Retinal pigment epithelial cell (primary cell): ENCODE results near the gene COX17.

Source experiments
- DNase-seq: peaks from one replicate; pipeline ENCODE4 v3.0.0-alpha.2; 2010; ENCODE audit warnings: low read depth
- H3K4me3 ChIP-seq: 2 replicates; pipeline ENCODE4 v1.5.1; 2011; ENCODE audit warnings: mild to moderate bottlenecking, low read length, control low read depth, moderate library complexity
- TF ChIP-seq, protein P1 (sequence below): conservative IDR thresholded peaks from 2 replicates; pipeline ENCODE4 v1.5.1; 2011; ENCODE audit warnings: low read depth, low read length, control low read depth, inconsistent platforms

Gene COX17

GRCh38 chr3:119653876-119654275, 23.3 kb downstream of the COX17 start:
- TF ChIP-seq, protein P1, sequence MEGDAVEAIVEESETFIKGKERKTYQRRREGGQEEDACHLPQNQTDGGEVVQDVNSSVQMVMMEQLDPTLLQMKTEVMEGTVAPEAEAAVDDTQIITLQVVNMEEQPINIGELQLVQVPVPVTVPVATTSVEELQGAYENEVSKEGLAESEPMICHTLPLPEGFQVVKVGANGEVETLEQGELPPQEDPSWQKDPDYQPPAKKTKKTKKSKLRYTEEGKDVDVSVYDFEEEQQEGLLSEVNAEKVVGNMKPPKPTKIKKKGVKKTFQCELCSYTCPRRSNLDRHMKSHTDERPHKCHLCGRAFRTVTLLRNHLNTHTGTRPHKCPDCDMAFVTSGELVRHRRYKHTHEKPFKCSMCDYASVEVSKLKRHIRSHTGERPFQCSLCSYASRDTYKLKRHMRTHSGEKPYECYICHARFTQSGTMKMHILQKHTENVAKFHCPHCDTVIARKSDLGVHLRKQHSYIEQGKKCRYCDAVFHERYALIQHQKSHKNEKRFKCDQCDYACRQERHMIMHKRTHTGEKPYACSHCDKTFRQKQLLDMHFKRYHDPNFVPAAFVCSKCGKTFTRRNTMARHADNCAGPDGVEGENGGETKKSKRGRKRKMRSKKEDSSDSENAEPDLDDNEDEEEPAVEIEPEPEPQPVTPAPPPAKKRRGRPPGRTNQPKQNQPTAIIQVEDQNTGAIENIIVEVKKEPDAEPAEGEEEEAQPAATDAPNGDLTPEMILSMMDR: no peak
- no peak for DNase-seq
- H3K4me3 ChIP-seq: no peak overlapping the region

DNA sequence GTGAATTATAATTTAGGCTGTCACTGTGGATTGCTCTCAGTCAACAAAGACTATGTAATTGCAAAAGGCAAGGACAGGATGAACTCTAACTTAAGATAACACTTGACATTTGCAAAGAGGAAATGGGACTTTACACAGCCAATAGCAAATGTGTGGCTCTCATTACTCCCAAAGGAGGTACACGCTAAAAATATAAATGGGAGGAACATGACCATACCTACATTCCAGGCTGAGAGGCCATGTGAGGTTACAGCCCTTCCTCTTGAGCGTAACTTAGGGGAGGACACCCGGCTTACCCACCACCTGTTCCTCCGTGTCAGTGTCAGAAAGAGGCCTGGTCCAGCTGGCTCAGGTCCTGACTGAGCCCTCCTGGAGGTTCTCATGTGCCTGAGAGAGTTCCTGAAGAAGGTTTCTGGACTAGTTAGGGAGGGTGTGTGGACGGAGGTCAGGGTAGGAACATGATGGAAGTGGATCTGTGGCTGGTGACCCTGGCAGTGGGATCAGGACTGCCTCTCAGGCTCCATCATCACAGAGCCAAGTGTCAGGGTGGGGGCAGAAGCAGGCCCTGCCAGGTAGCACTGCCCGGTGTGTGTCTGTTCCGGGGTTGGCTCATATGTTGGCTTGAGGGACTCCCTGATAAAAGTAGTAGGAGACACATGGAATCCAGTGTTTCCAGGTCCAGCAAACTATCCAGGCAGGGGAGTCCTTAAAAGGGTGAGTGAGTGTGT, 24.7 kb downstream of the COX17 start:
- no peak overlapping the region for H3K4me3 ChIP-seq
- no peak for DNase-seq
- TF ChIP-seq, protein P1: no peak

- H3K4me3 ChIP-seq: no peak overlapping the region
- TF ChIP-seq, protein P1: no peak
- DNase-seq: no peak
These were observed 27.4 kb downstream of the COX17 start for GRCh38 chr3:119649761-119650160.

GRCh38 chr3:119647843-119648575, 29.2 kb downstream of the COX17 start:
- no peak for DNase-seq
- H3K4me3 ChIP-seq: no peak overlapping the region
- TF ChIP-seq, protein P1: no peak

- DNase-seq: no peak
- TF ChIP-seq, protein P1: no peak
- H3K4me3 ChIP-seq: no peak overlapping the region
These were observed 30.0 kb downstream of the COX17 start for GRCh38 chr3:119647171-119647570.

DNA sequence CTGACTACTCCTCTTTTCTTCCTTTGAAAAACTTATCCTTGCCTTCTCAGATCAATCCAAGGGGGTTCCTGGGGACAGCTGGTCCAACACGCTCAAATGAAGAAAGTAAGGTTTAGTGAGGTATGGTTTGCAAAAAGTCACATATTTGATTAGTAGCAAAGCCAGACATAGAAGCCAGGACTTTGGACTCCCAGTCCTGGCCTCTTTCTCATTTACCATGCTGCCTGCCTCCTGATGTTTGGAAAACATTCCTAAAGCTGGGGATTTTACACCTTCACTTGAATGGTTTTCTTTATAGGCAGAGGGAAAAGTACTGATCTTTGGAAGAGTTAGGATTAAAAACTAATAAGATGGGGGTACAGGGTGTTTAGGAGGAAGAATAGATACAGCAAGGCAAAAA, 31.4 kb downstream of the COX17 start:
- no peak overlapping the region for H3K4me3 ChIP-seq
- TF ChIP-seq, protein P1: no peak
- DNase-seq: no peak

- TF ChIP-seq, protein P1: no peak
- H3K4me3 ChIP-seq: no peak overlapping the region
- no peak for DNase-seq
These were observed 32.7 kb downstream of the COX17 start for GRCh38 chr3:119644481-119644880.
